Vagina (tissue), 2 donors: Measurements from ENCODE around the gene ADAMTS14.

Source experiments
- CTCF ChIP-seq, 3 experiments: fragments of 450-650 bp in 2 of 3; fragments of 200-600 bp in 1 of 3; sonication (generic) in 1 of 3; IDR thresholded peaks; one replicate each; pipeline ENCODE4 v1.5.1; 2017 to 2019; ENCODE audit warnings: antibody characterized with exemption in 3 of 3, mild to moderate bottlenecking in 2 of 3, moderate library complexity in 2 of 3
- POLR2A ChIP-seq, 2 donors: fragments of 450-650 bp; IDR thresholded peaks; one replicate each; pipeline ENCODE4 v1.6.1; 2017; ENCODE audit warnings: antibody characterized with exemption in 2 of 2, mild to moderate bottlenecking in 2 of 2, moderate library complexity in 2 of 2
- POLR2AphosphoS5 ChIP-seq, 2 donors: sonication (generic); formaldehyde crosslinking; IDR thresholded peaks; one replicate each; pipeline ENCODE4 v1.9.0; 2017; ENCODE audit warnings: antibody characterized with exemption in 2 of 2, mild to moderate bottlenecking in 2 of 2, low read depth in 1 of 2; ENCODE audit not compliant: insufficient read depth in 1 of 2

DNA sequence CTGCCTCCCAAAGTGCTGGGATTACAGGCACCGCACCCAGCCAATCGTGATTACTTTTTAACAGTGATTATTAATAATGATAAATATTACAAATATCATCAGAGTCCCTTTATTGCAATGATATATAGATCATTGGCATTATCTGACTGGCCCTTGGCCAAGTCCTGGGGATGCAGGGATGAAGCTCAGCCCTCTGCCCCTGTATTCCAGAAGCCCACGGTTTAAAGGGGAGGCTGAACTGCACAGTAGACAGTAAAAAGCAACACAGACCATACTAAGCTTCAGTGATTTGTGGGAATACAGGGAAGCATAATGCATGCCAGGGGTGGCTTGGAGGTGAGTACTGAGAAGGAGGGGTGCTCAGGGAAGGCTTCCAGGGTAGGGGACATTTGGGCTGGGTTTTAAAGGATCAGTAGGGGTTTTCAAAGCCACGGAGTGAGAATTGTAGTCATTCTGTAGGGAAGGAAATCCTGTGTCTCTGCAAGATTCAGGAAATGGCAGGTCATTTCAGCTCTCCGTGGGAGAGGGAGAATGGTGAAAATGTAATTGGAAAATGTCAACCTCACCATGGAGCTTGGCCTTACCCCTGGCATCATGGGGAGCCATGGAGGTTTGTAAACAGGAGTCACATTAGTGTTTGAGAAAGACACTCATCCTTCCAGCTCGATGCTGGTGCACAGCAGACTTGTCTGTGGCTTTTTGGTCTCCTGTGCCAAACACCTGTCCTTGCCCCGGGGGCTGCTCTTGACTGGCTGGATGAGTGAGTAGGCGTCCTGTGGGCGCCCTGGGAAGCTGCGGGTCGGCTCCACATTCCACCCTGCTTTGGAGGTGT is 8.8 kb downstream of the ADAMTS14 start:
- no peak for TF ChIP-seq CTCF (IDR thresholded peaks at IDR 0.05)
- no peak for TF ChIP-seq POLR2A (IDR thresholded peaks at IDR 0.05)
- no peak for TF ChIP-seq POLR2AphosphoS5 (IDR thresholded peaks at IDR 0.05; ENCODE audit: insufficient read depth in 1 of 2, low read depth in 1 of 2)
